SJCRH30 (cell line): ENCODE measurements around the gene UVRAG. TPM values are rescaled to one million over a fixed set of nuclear protein-coding genes. Genes with fewer than 3 reads are reported as not detected.

ENCODE experiments used
- DNase-seq, 2 experiments: peaks; one replicate each; pipeline ENCODE4 v3.0.0-alpha.2; 2015 to 2020
- H3K27ac ChIP-seq: fragments of 250-450 bp; sonication (Bioruptor Pico); 2 replicates; pipeline ENCODE4 v1.5.1; 2020; ENCODE audit warnings: mild to moderate bottlenecking, moderate library complexity
- H3K27me3 ChIP-seq: fragments of 250-450 bp; sonication (Bioruptor Pico); 2 replicates; pipeline ENCODE4 v1.5.1; 2020; ENCODE audit warnings: mild to moderate bottlenecking, moderate library complexity
- H3K36me3 ChIP-seq: fragments of 250-450 bp; sonication (Bioruptor Pico); 2 replicates; pipeline ENCODE4 v1.5.1; 2020; ENCODE audit warnings: mild to moderate bottlenecking, moderate library complexity
- H3K4me1 ChIP-seq: fragments of 250-450 bp; sonication (Bioruptor Pico); 2 replicates; pipeline ENCODE4 v1.5.1; 2020; ENCODE audit warnings: mild to moderate bottlenecking, moderate library complexity
- H3K4me3 ChIP-seq: fragments of 250-450 bp; sonication (Bioruptor Pico); 2 replicates; pipeline ENCODE4 v1.5.1; 2020; ENCODE audit warnings: mild to moderate bottlenecking, moderate library complexity
- H3K9me3 ChIP-seq: fragments of 250-450 bp; sonication (Bioruptor Pico); replicated peaks from 2 replicates; pipeline ENCODE4 v1.5.1; 2020; ENCODE audit warnings: mild to moderate bottlenecking, moderate library complexity
- total RNA-seq: library from RNA; depleted of rRNA; stranded (reverse); fragments of >200 nt; shearing (Covaris generic); gene quantifications from 2 replicates; pipeline ENCODE4 v1.2.3, GENCODE V29; 2014

UVRAG gene
- total RNA-seq, 1 experiment from 2014 or later = 15.0 TPM

- Histone ChIP-seq H3K4me1 (no peaks in the 10 kb centered on the region), H3K27me3 (no peaks in the 10 kb centered on the region), H3K4me3 (no peak overlapping the region), H3K9me3 (no peaks in the 10 kb centered on the region), H3K27ac (no peak overlapping the region), H3K36me3 (0 out of 2 replicates have a peak, but pooled peaks cover 3% of the 10 kb centered on the region)
- DNase-seq = no peak
These were observed 192.2 kb downstream of the UVRAG start for GRCh38 chr11:76007166-76007565.

DNA sequence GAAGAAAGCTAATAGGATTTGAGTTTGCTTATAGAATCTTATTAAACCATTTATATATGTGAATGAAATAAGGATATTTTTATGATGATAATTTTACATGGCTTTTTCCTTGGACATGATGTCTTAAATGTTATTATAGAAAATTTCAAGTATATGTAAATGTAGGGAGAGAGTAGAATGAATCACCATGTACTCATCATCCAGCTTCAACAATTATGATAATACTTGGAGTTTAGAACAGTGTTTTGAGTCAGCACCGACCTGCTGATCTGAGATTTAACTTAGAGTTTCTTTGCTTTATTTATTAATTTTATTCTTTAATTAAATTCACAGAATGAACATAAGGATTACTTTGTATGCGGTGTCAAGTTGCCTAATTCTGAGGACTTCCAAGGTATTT, 193.5 kb downstream of the UVRAG start:
- H3K27ac ChIP-seq = no peak overlapping the region
- DNase-seq = no peak
- no peaks in the 10 kb centered on the region for H3K9me3 ChIP-seq
- H3K36me3 ChIP-seq = 0 out of 2 replicates have a peak, but pooled peaks cover 3% of the 10 kb centered on the region
- no peaks in the 10 kb centered on the region for H3K27me3 ChIP-seq
- no peaks in the 10 kb centered on the region for H3K4me1 ChIP-seq
- no peak overlapping the region for H3K4me3 ChIP-seq

- Histone ChIP-seq H3K4me1 (no peaks in the 10 kb centered on the region), H3K27me3 (no peaks in the 10 kb centered on the region), H3K27ac (no peak overlapping the region), H3K4me3 (no peak overlapping the region), H3K9me3 (no peaks in the 10 kb centered on the region), H3K36me3 (no peaks in the 10 kb centered on the region)
- DNase-seq = no peak
These were observed 195.0 kb downstream of the UVRAG start for GRCh38 chr11:76010051-76010450.

GRCh38 chr11:76013526-76013925, 198.5 kb downstream of the UVRAG start:
- DNase-seq = no peak
- no peaks in the 10 kb centered on the region for H3K27me3 ChIP-seq
- H3K9me3 ChIP-seq = no peaks in the 10 kb centered on the region
- no peak overlapping the region for H3K4me3 ChIP-seq
- no peak overlapping the region for H3K27ac ChIP-seq
- no peaks in the 10 kb centered on the region for H3K4me1 ChIP-seq
- H3K36me3 ChIP-seq = peaks cover 6% of the 10 kb centered on the region; the same call in 1 of the 2 replicates

- no peaks in the 10 kb centered on the region for H3K4me1 ChIP-seq
- H3K4me3 ChIP-seq = no peak overlapping the region
- no peaks in the 10 kb centered on the region for H3K36me3 ChIP-seq
- no peaks in the 10 kb centered on the region for H3K27me3 ChIP-seq
- DNase-seq = no peak
- no peak overlapping the region for H3K27ac ChIP-seq
- no peaks in the 10 kb centered on the region for H3K9me3 ChIP-seq
These were observed 208.4 kb downstream of the UVRAG start for GRCh38 chr11:76023236-76024068.

- H3K4me1 ChIP-seq = no peaks in the 10 kb centered on the region
- no peak overlapping the region for H3K27ac ChIP-seq
- no peak overlapping the region for H3K4me3 ChIP-seq
- 0 out of 2 replicates have a peak, but pooled peaks cover 6% of the 10 kb centered on the region for H3K9me3 ChIP-seq
- H3K36me3 ChIP-seq = no peaks in the 10 kb centered on the region
- no peaks in the 10 kb centered on the region for H3K27me3 ChIP-seq
- DNase-seq = peak in 1 of 2 experiments; percentile 17
These were observed 210.1 kb downstream of the UVRAG start for GRCh38 chr11:76025068-76025467.

- no peak overlapping the region for H3K27ac ChIP-seq
- DNase-seq = no peak
- no peaks in the 10 kb centered on the region for H3K27me3 ChIP-seq
- 0 out of 2 replicates have a peak, but pooled peaks cover 2% of the 10 kb centered on the region for H3K4me1 ChIP-seq
- 0 out of 2 replicates have a peak, but pooled peaks cover 6% of the 10 kb centered on the region for H3K9me3 ChIP-seq
- no peak overlapping the region for H3K4me3 ChIP-seq
- H3K36me3 ChIP-seq = no peaks in the 10 kb centered on the region
These were observed 210.8 kb downstream of the UVRAG start for GRCh38 chr11:76025817-76026216.

DNA sequence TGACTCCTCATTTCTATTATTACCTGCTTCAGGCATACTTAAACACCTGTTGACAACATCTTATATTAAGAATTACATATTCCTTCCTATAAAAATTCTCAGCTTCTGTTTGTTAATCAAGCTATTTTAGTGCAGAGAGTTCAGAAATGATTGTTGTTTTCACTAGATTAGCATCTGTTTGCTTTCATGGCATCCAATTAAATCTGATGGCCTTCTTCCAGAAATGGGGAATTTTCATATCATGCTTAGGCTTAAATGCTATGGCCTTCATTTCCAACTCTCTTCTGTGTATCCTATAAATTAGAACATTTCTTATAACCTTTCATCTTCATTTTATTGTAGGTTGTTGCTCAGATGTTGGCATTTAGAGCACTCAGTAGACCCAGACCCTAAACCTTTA, 211.3 kb downstream of the UVRAG start:
- Histone ChIP-seq H3K27me3 (no peaks in the 10 kb centered on the region), H3K4me3 (no peak overlapping the region), H3K4me1 (0 out of 2 replicates have a peak, but pooled peaks cover 7% of the 10 kb centered on the region), H3K9me3 (0 out of 2 replicates have a peak, but pooled peaks cover 6% of the 10 kb centered on the region), H3K36me3 (no peaks in the 10 kb centered on the region), H3K27ac (no peak overlapping the region)
- no peak for DNase-seq

GRCh38 chr11:76026862-76027261, 211.9 kb downstream of the UVRAG start:
- no peak overlapping the region for H3K4me3 ChIP-seq
- H3K27me3 ChIP-seq = no peaks in the 10 kb centered on the region
- H3K9me3 ChIP-seq = 0 out of 2 replicates have a peak, but pooled peaks cover 6% of the 10 kb centered on the region
- no peaks in the 10 kb centered on the region for H3K36me3 ChIP-seq
- 0 out of 2 replicates have a peak, but pooled peaks cover 8% of the 10 kb centered on the region for H3K4me1 ChIP-seq
- no peak overlapping the region for H3K27ac ChIP-seq
- DNase-seq = no peak

GRCh38 chr11:76030286-76030685, 215.3 kb downstream of the UVRAG start:
- no peaks in the 10 kb centered on the region for H3K27me3 ChIP-seq
- no peak overlapping the region for H3K4me3 ChIP-seq
- DNase-seq = no peak
- 0 out of 2 replicates have a peak, but pooled peaks cover 8% of the 10 kb centered on the region for H3K4me1 ChIP-seq
- no peak overlapping the region for H3K27ac ChIP-seq
- no peaks in the 10 kb centered on the region for H3K36me3 ChIP-seq
- H3K9me3 ChIP-seq = 0 out of 2 replicates have a peak, but pooled peaks cover 6% of the 10 kb centered on the region

DNA sequence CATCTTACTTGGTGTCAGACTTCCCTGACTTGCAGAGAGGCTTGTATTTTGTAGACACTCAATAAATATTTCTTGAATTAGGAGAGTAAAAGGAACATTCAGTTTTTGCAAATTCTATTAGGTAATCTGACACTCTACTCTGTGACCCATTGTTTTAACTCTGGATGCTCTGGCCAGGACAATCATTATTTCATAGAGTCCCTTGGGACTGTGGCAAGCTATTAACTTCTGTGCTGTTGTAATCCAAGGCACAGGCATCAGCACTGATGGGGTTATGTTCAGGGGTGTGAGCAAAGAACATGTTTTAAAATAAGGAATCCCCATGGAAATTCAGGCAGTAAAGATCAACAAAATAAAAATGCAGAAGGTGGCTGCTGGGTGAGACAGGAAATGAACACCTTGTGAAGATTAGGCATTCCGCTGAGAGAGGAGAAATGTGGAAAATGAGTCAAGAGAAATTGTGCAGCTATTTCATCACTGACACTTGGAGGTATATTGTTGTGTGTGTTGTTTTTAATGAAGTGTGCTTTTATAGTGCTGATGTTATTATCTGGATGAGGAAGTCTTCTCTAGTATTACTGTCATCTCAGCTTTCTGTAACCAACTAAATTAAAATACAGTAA, 216.1 kb downstream of the UVRAG start:
- no peaks in the 10 kb centered on the region for H3K27me3 ChIP-seq

DNA sequence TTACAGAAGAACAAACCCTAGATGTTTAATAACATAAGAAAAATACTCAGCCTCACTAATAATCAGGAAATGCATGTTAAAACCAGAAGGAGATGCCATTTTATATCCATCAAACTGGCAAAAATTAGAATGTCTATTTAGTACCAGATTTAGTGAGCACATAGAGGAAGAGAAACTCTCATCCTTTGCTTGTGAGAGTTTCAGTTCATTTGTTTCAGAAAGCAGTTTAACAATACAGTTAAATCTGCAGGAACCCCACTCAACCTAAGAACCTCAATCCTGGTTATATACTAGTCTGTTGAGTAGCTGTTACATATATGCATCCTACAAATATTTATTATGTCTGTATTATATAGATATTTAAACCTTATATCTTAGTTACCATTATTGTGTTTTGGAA, 218.7 kb downstream of the UVRAG start:
- H3K27ac ChIP-seq = no peak overlapping the region
- 0 out of 2 replicates have a peak, but pooled peaks cover 6% of the 10 kb centered on the region for H3K9me3 ChIP-seq
- no peak overlapping the region for H3K4me3 ChIP-seq
- H3K4me1 ChIP-seq = 0 out of 2 replicates have a peak, but pooled peaks cover 8% of the 10 kb centered on the region
- no peaks in the 10 kb centered on the region for H3K27me3 ChIP-seq
- DNase-seq = no peak
- peaks cover 4% of the 10 kb centered on the region; the same call in 1 of the 2 replicates for H3K36me3 ChIP-seq

More for the DNA sequence above, 216.1 kb downstream of the UVRAG start:
- Histone ChIP-seq H3K4me1 (0 out of 2 replicates have a peak, but pooled peaks cover 8% of the 10 kb centered on the region), H3K9me3 (0 out of 2 replicates have a peak, but pooled peaks cover 6% of the 10 kb centered on the region), H3K4me3 (no peak overlapping the region), H3K36me3 (no peaks in the 10 kb centered on the region), H3K27ac (no peak overlapping the region)
- peak in 1 of 2 experiments; percentile 26 for DNase-seq

GRCh38 chr11:76035020-76035419, 220.0 kb downstream of the UVRAG start:
- Histone ChIP-seq H3K4me3 (no peak overlapping the region), H3K4me1 (0 out of 2 replicates have a peak, but pooled peaks cover 8% of the 10 kb centered on the region), H3K36me3 (peaks cover 4% of the 10 kb centered on the region; the same call in 1 of the 2 replicates), H3K27me3 (no peaks in the 10 kb centered on the region), H3K27ac (no peak overlapping the region), H3K9me3 (no peaks in the 10 kb centered on the region)
- DNase-seq = no peak

DNA sequence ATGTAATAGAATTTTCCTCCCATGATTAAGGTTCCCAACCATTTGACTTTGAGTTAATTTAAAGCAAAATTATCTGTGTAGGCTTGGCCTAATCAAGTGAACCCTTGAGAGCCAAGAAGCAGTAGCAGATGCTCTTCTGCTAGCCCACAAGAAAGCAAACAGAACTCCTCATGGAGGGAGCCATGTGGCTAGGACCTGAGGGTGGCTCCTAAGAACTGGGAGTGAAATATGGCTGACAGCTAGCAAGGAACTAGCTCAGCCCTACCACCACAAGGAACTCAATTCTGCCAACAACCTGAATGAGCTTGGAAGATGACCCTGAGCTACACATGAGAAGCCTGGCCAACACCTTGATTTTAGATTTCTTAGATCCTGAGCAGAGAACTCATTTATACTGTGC, 223.6 kb downstream of the UVRAG start:
- no peak for DNase-seq
- Histone ChIP-seq H3K36me3 (peaks cover 4% of the 10 kb centered on the region; the same call in 1 of the 2 replicates), H3K9me3 (no peaks in the 10 kb centered on the region), H3K27ac (no peak overlapping the region), H3K4me3 (no peak overlapping the region), H3K4me1 (no peaks in the 10 kb centered on the region), H3K27me3 (no peaks in the 10 kb centered on the region)

DNA sequence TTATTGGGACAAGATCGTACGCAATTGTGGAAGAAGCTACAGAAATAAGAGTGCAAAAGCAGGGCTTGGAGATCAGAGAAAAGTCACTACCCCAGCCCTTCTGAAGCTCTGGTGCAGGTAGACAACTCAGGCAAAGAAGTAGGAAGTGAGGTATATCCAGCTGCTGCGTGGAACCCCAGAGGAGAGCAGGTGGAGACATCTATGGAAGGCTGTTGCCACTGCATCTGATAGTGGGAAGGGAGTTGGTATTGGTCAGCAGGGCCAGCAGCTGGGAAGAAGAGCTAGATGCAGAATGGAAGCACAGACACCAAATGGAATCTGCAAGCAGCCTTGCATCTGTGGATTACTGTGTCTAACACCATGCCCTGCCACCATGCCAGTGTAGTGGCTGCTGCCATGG, 226.2 kb downstream of the UVRAG start:
- Histone ChIP-seq H3K27ac (no peak overlapping the region), H3K36me3 (peaks cover 4% of the 10 kb centered on the region; the same call in 1 of the 2 replicates), H3K9me3 (no peaks in the 10 kb centered on the region), H3K27me3 (no peaks in the 10 kb centered on the region), H3K4me3 (no peak overlapping the region), H3K4me1 (no peaks in the 10 kb centered on the region)
- no peak for DNase-seq
